ELF-1 (cell line): Measurements from ENCODE around the gene HSDL2.
"Not testable (repeated sequence)": the region's sequence is repeated elsewhere in the genome, so short reads cannot be mapped to it uniquely, and the experiment has no call there.

Source experiments
- DNase-seq: peaks from one replicate; pipeline ENCODE4 v3.0.0-alpha.2; 2016; ENCODE audit warnings: low read depth, low spot score

The HSDL2 gene

DNA sequence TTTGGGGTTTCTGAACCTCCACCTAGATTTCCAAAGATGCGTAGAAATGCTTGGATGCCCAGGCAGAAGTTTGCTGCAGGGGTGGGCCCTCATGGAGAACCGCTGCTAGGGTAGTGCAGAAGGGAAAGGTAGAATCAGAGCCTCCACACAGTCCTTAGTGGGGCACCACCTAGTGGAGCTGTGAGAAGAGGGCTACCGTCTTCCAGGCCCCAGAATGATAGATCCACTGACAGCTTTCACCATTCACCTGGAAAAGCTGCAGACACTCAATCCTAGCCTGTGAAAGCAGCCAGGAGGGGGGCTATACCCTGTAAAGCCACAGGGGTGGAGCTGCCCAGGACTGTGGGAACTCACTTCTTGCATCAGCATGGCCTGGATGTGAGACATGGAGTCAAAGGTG is 13.3 kb upstream of the HSDL2 start:
- peak; percentile 39 for DNase-seq

DNA sequence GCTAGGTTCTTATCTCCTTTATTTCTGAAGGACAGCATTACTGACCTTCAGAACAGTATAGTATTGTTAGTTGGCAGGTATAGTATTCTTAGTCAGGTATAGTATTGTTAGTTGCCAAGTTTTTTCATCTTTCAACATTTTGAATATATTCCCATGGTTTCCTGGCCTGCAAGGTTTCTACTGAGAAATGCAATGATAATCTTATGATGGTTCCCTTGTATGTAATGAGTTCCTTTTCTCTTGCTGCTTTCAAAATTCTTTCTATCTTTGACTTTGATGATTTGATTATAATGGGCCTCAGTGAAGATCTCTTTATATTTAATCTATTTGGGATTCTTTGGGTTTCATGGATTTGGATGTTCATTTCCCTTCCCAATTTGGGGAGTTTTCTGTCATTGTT is 12.4 kb upstream of the HSDL2 start:
- no peak for DNase-seq

DNA sequence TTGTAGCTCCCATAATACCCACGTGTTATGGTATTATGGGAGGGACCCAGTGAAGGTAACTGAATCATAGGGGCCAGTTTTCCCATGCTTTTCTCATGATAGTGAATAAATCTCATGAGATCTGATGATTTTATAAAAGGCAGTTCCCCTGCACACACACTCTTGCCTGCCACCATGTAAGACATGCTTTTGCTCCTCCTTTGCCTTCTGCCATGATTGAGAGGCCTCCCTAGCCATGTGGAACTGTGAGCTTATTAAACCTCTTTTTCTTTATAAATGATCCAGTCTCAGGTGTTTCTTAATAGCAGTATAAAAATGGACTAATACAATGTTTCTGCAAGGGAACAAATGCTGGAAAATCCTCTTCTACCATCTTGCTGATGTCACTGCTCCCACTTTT is 10.1 kb upstream of the HSDL2 start:
- no peak for DNase-seq

GRCh38 chr9:112371060-112371459 is 8.8 kb upstream of the HSDL2 start:
- DNase-seq = no peak

DNA sequence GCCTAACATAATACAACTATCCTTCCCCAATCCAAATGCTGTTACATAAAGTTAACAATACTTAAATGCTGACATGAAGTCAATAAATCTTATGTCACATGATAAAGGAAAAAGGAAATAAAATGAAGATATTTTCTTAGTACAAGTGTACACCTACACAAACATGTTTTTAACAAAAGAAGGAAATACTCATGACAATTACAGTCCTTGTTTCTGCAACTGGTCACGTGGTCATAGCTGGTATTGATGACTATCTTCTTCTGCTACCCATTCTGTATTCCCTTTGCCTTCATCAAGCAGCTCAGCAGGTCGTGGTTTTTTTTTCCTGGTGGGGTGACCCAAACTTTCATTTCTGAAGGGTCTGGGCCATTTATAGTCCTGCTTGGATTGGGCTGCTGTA is 6.2 kb upstream of the HSDL2 start:
- DNase-seq = not testable (repeated sequence)

GRCh38 chr9:112374232-112374631 is 5.7 kb upstream of the HSDL2 start:
- DNase-seq = not testable (repeated sequence)

GRCh38 chr9:112375361-112375760 is 4.5 kb upstream of the HSDL2 start:
- no peak for DNase-seq

GRCh38 chr9:112377087-112377486 is 2.8 kb upstream of the HSDL2 start:
- no peak for DNase-seq

DNA sequence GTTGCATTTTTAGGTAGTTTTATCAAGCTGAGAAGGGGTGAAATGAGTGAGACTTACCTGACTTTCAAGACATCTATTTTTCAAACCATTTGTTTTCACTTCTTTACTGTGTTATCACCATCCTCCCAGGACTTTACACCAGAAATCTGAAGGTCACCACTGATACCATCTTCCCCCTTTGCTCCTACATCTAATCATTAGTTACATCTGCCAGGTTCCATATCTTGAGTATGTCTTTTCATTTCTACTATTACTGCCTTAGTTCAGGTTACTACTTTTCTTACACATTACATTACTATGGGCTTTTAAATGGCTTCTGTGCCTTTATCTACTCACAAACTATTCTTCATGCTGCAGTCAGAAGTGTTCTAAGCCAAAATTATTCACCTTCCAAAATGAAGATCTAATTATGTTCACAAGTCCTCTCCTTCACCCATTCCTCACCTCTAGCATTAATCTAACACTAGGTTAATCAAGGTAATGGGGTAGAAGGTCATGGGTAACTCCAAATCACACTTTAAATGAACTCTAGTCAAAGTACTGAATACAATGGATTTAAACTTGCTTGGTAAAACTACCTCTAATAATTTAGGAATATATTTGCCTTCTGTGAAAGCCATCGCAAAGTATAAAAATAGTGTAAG is 2.1 kb upstream of the HSDL2 start:
- DNase-seq = no peak

GRCh38 chr9:112378328-112379176 is 1.4 kb upstream of the HSDL2 start:
- peak; percentile 52 for DNase-seq

DNA sequence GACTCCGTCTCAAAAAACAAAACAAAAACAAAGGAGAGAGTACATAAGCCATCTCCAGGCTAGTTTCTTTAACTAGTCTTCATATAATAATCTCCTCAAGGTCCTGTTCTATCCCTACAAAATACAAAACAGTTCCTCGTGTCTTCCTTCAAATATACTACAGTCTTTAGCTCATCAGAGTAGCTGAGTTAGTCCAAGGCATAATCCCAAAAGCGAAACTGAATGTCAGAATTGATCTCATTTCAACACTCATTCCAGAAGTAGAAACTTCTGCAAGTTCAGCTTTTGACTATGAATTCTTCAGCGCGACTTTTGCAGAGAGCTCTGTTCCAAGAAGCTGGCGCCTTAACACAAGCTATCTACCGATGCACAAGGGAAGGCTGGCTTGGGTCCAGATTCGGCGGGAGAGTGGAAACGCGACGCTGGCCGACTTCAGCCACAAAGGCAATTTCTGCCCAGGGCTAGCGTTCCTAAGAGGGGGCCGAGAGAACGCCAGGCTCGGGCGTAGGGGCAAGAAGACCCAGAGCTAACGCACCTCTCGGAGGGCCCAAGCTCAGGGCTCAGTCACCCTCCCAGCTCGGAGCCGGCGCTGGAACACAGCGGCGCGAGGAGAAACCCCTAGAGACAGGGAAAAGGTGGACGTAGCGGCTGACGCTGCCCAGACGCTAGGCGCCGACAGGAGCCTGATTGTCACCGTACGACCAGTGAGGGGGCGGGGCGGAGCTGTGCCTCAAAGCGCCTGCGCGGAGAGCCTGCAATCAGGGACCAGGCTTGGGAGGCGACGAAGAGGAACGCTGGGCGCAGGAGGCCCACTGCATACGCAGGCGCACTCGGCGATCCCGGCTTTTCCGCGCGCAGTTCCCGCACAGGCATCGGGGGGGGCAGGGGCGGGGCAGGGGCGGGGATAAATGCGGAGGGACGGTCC is 469 bp upstream of the HSDL2 start:
- peak; percentile 99 for DNase-seq

- no peak for DNase-seq
Observed at GRCh38 chr9:112380825-112381221, 915 bp downstream of the HSDL2 start.

DNA sequence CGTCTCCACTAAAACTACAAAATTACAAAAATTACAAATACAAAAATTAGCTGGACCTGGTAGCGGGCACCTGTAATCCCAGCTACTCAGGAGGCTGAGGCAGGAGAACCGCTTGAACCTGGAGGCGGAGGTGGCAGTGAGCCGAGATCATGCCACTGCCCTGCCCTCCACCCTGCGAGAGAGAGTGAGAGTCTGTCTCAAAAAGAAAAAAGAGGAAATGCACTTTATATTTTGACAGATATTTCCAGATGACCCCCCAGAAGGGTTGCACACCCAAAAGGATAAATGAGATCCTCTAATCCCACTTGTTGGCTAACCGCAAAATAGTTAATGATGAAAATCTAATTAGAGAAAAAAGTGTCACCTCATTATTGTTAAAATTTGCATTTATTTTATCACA is 2.2 kb downstream of the HSDL2 start:
- DNase-seq = no peak

- DNase-seq = no peak
Observed at GRCh38 chr9:112382501-112383364, 2.8 kb downstream of the HSDL2 start.

- no peak for DNase-seq
Observed at GRCh38 chr9:112384219-112384618, 4.3 kb downstream of the HSDL2 start.

GRCh38 chr9:112384690-112385089 is 4.8 kb downstream of the HSDL2 start:
- DNase-seq = no peak

DNA sequence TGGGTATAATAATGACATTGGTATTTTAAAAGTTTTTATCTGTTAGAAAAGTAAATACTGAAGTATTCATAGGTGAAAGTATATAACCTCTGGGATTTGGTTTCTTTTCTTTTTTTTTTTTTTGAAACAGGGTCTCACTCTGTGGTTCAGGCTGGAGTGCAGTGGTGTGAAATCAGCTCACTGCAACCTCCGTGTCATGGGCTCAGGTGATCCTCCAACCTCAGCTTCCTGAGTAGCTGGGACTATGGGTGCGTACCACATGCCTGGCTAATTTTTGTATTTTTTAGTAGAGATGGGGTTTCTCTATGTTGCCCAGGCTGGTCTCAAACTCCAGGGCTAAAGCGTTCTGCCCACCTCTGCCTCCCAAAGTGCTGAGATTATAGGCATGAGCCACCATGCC is 7.2 kb downstream of the HSDL2 start:
- DNase-seq = no peak

GRCh38 chr9:112389897-112390296 is 10.0 kb downstream of the HSDL2 start:
- DNase-seq = not testable (repeated sequence)

DNA sequence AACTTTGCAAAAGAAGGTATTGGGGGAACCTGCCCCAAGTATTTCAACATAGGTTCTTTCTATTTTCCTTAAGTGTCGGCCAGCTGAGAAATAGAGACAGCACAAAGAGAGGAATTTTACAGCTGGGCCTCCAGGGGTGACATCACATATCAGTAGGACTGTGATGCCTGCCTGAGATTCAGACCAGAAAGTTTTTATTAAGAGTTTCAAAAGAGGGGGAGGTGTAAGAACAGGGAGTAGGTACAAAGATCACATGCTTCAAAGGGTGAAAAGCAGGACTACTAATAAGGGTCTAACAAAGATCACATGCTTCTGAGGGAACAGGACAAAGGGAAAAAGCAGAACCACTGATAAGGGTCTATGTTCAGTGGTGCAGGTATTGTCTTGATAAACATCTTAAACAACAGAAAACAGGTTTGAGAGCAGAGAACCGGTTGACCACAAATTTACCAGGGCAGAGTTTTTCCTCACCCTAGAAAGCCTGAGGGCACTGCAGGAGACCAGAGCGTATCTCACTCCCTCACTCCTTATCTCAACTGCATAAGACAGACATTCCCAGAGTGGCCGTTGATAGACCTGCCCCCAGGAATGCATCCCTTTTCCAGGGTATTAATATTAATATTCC is 12.1 kb downstream of the HSDL2 start:
- DNase-seq = peak; percentile 72

DNA sequence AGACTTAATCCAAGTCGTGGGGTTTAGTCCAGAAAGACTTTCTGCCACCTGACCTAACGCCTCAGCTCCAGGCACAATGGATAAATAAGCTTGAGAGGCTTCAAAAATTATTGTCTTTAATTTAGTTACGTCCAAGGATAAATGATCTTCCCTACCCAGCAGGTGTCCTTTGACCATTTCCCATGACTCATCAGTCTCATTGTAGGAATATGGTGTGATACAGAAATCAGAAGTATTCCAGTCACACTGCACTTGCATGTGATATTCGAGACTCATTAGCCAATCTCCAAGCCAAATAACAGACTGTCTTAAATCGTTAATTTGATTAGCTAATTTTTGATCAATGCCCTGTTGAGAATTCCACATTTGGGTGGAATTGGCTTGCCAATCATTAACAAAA is 13.2 kb downstream of the HSDL2 start:
- DNase-seq = not testable (repeated sequence)

- no peak for DNase-seq
Observed at GRCh38 chr9:112396416-112396815, 16.5 kb downstream of the HSDL2 start.
